ENCODE measurements around the gene PFKFB4.
A peak's percentile ranks its signal among the peaks of the same experiment; 100 is the strongest.

The PFKFB4 gene

DNA sequence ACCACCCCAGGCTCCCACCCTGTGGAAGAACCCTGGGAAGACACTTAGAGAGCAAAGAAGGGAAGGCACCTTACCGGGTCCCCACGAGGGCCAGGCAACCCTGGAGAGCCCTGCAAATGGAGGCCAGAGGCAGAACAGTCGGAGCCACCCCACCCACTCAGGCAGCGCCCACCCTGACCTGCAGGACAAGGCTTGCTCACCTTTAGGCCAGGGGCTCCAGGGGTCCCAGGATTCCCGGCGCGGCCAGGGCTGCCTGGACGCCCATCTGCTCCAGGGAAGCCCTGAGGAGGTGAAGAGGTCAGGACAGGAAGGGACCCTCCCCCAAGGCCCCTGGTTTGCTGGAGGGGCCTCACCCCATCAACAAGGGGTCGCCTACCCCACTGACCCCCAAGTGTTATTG is 28.2 kb upstream of the PFKFB4 start:
- DNase-seq (ENCODE audit: low spot score) = no peak

DNA sequence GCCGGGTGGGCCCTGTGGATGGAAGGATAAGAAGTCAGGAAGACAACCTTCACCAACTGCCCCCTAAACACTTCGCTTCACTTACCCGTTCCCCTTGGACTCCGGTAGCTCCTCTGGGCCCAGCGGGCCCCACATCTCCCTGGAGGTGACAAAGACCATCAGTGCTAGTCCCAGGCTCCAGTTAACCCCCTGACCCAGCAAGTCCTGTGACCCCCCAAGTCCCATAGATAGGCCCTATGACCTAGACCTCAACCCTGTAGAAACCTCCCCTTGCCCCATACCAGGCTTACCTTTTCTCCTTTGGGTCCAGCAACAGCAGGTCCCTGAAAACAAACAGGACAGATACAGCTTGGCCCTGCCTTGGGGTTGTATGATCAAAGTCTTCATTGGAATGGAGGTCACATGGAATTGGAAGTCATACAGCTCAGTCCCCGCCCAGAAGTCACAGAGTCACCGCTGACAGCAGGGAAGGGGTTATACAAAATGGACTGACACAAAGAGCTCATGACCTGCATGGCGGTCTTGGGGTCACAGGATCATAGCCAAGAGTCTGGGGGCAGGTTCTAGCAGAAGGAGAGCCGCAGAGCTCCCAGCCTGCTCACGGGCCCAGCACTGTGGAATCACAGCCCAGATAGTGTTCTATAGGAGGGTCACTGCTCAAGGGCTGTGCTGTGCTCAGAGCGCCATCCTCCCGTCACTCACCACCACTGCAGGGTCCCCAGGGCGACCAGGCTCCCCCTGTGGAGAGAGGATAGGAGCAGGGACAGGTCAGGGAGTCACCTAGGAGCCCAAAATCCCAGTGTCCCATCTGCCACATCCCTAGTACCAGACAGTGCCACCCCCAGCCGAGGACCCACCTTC is 25.2 kb upstream of the PFKFB4 start:
- no peak for DNase-seq (ENCODE audit: low spot score)

DNA sequence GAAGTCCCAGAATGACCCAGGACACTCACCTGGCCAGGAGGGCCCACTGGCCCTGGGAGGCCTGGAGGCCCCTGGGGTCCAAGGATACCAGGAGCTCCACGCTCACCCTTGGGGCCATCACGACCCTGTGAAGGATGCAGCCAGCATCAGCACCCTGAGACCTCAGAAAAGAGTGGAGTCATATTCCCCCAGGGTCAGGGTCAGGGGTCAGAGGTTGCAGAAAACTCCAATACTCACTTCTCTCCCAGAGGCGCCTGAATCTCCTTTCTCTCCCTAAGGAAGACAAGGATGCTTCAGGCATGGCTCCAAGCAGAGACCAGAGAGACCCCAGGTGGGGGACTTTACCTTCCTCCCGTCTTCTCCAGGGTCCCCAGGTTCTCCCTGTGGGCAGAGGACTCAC is 20.0 kb upstream of the PFKFB4 start:
- DNase-seq (ENCODE audit: low spot score) = no peak

DNA sequence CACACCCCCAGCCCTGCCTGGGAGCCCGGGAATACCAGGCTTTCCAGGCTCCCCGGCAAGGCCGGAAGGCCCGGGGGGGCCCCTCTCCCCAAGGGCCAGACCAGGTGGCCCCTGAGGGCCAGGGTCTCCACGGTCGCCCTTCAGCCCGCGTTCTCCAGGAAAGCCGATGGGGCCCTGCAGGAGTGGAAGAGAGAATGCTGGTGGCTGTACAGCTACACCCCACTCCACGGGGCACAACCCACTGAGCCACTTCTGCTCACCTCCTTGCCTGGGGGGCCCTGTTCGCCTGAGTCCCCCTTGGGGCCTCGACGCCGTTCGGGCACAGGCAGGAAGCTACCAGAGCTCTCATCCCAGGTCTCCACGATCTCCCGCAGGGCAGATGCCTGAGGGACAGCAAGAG is 18.8 kb upstream of the PFKFB4 start:
- no peak for DNase-seq (ENCODE audit: low spot score)

DNA sequence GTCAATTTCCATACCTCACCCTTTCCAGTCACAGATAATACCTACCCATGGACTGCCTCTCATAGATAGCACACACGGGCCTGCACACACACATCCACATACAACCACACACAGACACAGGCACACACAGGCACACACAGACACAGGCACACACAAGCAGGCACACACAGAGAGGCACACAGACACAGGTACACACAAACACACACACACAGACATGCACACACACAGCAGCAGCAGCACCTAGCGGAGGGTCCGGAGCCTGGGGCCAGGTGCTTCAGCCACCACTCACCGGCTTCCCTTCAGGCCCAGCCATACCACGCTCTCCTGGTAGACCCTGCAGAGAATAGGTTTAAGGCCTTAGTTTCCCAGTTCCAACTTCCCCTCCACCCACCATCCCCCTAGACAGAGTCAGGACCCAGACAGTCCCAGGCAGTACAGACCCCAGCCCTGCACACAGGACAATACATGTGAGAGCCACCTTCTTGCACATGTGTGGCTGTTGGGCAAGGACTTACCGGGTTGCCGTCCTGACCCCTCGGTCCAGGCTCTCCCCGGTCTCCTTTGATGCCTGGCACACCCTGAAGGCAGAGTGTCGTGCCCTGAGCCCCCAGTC is 17.5 kb upstream of the PFKFB4 start:
- no peak for DNase-seq (ENCODE audit: low spot score)

DNA sequence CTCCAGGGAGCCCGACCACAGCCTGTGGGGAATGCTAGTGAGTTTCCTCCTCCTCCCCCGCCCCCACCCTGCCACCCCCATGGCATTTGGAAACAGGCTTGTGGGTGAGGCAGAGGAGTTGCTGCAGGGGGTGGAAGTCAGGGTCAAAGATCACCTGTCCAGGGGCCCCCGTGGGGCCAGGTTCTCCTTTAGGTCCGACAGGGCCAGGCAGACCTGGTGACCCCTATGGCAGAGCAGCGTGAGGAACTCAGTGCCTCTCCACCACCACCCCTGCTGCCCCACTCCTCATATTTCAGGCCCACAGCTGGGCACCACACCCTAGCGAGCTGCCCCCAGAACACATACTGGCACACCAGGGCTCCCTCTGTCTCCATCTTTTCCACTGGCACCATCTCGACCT is 15.9 kb upstream of the PFKFB4 start:
- DNase-seq (ENCODE audit: low spot score) = no peak

DNA sequence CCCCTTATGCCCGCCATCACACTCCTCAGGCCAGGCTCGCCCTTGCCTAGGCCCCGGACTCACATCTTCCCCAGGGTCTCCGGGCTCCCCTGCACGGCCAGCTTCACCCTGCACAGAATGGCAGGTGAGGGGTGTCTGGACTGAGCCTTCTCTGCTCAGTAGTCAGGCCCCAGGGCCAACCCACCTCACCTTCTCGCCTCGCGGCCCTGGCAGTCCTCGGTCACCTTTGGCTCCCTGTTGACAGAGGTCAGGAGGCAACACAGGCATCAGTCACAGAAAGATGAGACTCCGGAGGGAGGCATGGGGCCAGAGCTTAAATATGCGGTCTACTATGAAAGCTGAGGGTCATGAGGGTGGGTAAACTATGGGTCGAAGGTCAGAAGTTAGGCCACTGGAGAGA is 15.3 kb upstream of the PFKFB4 start:
- no peak for DNase-seq (ENCODE audit: low spot score)

DNA sequence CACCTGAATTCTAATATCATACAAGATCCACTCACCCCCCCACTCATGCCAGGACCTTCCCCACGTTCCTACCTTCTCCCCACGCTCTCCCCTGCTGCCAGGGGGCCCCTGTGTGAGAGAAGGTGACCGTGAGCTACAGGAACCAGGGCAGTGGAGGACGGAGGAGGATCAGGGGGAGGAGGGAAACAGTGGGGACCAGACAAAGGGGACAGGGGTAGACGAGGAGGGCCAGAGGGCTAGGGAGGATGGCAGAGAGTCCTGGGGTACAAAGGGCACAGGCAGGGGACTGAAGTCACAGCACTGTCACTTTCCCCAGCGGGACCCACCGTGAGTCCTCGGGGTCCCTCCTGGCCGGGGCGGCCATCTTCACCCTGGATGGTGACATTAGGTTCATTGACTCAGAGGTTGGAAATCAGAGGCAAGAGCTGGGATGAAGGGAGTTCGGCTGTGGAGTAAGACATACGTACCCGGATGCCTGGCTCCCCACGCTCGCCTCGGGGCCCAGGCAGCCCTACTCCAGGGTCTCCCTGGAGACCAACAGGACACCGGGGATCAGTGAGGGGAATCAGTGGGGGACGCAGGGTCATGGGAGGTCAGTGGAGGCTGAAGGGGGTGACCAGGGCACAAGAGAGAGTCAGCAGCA is 13.3 kb upstream of the PFKFB4 start:
- DNase-seq (ENCODE audit: low spot score) = no peak

DNA sequence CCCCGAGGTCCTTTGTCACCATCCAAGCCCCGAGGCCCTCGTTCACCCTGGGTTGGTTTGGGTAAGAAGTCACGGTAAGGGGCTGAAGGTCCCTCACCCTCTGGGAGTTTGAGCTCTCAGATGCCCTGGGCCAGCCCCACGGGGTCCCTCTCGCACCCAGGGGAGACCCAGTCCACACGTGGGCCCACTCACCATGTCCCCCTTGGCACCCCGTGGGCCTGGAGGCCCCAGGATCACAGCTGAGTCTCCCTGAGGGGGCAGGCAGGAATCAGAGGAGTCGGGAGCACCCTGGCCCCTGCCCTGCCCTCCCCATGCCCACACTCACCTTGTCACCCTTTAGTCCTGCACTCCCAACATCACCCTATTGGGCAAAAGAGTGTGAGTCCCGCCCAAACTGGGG is 12.8 kb upstream of the PFKFB4 start:
- DNase-seq (ENCODE audit: low spot score) = no peak

DNA sequence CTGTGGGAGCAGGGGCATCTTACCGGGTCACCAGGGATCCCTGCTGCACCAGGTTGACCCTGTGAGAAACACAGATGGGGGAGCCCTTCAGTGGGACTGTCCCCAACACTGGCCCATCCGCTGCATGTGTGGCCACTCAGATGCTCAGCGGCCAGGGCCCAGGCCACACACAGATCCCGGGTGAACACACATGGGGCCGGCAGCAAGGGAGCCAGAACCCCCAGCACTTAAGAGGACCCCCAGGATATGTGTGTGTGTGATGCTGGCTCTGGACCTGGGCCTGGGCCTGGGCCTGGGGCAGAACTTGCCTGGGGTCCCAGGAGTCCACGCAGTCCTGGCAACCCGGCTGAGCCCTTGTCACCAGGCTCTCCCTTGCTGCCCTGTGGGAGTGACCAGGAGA is 11.9 kb upstream of the PFKFB4 start:
- no peak for DNase-seq (ENCODE audit: low spot score)

DNA sequence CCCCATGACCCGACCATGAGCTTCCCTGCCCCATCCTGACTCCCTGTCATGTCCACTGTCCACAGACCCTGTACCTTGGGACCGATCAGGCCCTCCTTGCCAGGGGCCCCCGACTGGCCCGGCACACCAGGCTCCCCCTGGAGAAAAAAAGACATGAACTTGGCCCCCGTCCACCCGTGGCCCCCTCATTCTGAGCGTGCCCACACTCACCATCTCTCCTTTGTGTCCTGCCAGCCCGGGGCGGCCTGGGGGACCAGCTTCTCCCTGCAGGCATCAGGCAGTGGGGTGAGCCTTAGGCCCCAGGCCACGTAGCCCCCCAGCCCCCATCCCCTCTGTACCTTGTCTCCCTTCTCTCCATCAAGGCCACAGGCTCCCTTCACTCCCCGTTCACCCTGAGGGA is 10.9 kb upstream of the PFKFB4 start:
- DNase-seq (ENCODE audit: low spot score) = no peak

DNA sequence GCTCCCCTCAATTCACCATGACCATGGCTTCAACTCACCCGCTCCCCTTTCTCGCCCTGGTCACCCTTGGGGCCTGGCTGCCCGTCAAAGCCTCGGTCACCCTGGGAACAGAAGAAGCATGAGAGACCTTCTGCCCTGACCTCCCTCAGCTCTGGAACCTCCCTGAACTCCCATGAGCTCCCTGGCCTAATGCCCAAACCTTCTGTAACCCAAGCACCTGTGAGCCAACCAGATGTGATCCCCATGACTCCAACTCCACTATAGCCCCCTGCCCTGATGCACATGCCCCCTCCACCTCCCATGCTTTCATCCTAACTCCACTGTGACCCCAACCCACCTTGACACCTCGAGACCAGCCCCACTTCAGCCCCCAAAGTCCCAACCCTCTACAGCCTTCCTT is 10.5 kb upstream of the PFKFB4 start:
- DNase-seq (ENCODE audit: low spot score) = no peak

DNA sequence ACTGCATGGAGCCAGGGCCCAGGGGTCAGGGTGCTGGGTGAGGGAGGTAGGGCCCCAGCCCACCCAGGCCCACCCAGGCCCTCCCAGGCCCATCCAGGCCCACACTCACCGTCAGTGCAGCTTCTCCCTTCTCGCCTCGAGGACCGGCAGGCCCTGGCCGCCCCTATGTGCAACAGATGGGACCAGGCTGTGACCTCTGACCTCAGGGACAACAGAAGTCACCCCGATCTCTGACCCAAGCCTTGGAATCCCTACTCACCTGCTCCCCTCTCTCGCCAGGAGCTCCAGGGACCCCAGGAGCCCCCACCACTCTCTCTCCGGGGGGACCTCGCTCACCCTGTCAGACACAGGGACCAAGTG is 9.8 kb upstream of the PFKFB4 start:
- no peak for DNase-seq (ENCODE audit: low spot score)

DNA sequence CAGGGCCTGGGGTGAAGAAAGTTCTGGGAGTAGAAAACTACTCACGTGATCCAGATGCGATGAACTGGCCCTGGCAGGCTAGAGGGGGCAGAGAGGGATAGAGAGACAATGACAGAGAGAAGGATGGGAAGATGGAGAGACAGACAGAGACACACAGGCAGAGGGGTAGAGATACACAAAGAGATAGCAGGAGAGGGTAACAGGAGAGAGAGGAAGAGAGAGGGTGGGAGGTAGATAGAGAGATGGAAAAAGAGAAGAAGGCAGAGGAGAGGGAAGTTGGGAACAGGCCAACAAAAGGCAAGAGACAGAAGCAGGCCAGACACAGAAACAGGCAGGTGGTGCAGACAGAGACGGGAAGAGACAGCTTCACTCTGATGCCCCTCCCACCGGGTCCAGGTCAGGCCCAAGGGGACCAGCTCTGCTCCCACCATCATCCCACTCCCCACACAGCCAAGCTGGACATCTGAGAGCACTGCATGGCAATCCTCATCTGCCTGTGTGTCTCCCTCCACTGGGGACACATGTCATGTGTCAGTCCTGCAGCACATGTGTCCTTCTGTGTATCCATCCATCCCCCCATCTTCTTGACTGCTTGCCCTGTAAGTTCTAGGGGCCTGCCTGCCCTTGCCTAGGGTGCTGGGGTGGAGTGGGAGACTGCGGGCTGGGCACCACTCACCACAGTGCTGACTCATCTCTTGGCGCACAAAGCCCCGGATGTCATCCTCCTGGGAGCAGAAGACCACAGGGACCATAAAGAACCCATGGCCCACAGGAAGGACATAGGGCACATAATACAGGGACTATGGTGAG is 9.2 kb upstream of the PFKFB4 start:
- DNase-seq (ENCODE audit: low spot score) = peak; percentile 90

DNA sequence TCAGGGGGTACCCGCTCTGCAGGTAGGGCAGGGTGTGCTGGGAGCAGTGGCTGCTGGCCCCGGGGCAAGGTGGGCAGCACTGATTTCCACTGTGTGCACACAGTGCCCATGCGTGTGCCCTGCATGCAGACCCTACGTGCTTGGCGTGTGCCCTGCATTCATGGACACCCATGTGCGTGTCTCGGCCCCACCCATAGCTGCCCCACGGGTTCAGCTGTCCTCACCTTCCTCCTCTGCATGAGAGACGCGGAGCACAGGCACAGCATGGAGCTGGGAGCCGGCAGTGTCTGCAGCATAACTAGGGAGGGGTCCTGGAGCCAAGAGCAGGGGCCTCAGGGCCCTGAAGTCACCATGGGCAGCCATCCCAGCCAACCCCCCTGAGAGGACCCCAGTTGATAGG is 8.6 kb upstream of the PFKFB4 start:
- no peak for DNase-seq (ENCODE audit: low spot score)

DNA sequence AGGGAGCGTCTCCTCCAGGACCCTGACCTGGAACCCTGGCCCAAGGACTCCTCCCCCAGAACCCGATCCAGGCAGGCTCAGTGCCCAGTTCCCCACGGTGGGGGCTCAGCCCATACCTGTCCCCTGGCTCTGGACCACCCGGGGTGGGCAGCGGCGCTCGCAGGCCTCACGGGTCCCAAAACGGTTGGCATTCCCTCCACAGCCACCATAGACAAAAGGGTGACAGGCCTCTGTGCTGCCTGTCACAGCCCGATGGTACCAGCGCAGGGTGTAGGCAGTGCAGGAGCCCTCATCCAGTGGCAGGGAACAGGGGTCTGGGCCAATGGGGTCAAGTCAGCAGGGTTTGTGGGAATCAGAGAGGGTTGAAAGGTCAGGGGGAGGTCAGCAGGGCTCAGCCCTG is 8.1 kb upstream of the PFKFB4 start:
- no peak for DNase-seq (ENCODE audit: low spot score)

DNA sequence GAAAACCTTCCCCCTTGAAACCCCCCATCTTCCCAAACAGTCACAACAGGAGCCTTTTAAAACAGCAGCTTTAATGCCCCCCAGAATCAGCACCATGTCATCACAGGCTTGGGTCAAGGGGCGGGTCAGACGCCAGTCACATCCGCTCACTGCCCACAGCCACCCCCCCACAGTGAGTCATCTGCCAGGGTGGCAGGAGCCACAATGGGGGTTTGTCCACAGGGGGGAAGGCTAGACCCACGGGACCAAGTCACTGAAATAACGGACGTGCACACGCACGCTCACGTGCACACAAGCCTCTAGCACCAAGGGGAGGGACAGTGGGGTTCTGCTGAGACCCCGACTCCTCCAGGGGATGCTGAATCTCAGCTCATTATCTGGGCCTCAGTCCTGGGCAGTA is 7.4 kb upstream of the PFKFB4 start:
- DNase-seq (ENCODE audit: low spot score) = peak; percentile 95

DNA sequence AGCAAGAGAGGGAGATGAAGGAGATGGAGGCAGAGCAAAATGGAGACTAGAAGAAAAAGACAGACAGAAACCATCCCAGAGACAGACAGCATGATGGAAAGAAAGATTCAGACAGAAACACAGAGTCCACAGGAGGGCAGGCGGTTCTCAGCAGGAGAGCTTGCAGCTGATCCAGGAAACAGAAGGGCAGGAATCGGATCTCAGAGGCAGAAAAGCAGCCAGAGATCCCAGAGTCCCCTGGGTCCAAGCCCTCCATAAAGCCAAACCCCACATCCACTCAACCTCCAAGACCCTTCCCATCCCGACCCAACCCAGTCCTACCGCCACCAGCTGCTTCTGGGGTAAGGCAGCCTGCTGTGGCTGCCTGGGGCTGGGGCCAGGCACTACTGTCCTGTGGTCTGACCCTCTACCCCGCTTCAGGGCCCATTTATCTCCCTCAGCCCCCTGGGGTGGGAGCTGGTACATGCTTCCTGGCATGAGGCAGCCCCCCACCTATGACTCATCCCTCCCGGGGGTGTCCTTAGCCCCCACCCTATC is 6.8 kb upstream of the PFKFB4 start, which contains the start of gene UCN2:
Gene UCN2, minus strand, starts transcription at position 400 of the 537 bp plus-strand sequence. CDS start 657 bp downstream, outside the sequence.
- DNase-seq (ENCODE audit: low spot score) = peak; percentile 28

DNA sequence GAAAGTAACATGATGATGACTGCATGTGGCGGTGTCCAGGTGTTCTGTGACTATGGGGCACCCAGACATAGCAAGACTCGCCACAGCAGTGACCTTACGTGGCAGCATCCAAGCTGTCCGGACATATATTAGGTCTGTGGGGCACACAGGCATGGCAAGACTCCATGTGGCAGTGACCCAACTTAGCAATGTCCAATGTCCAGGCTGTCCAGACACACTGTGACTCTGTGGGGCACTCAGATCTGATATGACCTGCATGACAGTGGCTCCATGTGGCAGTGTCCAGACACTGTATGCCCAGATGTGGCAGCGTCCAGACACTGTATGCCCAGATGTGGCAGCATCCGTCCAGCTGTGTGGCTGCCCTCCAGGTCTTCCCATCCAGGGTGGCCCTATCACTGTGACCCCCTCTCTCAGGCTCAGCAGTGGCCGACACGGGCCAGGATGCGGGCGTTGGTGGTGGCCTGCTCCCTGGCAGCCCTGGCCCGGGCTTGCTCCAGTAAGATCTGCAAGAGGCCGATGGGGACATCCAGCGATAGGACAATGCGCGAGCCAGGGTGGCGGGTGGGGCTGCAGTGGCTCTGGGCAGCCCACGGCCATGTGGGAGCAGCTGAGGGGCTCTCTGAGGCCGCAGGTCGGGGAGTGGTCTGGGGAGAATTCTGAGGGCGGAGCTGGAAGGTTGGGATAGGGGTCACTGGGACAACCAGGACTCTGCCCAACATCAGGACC is 5.9 kb upstream of the PFKFB4 start:
- no peak for DNase-seq (ENCODE audit: low spot score)

DNA sequence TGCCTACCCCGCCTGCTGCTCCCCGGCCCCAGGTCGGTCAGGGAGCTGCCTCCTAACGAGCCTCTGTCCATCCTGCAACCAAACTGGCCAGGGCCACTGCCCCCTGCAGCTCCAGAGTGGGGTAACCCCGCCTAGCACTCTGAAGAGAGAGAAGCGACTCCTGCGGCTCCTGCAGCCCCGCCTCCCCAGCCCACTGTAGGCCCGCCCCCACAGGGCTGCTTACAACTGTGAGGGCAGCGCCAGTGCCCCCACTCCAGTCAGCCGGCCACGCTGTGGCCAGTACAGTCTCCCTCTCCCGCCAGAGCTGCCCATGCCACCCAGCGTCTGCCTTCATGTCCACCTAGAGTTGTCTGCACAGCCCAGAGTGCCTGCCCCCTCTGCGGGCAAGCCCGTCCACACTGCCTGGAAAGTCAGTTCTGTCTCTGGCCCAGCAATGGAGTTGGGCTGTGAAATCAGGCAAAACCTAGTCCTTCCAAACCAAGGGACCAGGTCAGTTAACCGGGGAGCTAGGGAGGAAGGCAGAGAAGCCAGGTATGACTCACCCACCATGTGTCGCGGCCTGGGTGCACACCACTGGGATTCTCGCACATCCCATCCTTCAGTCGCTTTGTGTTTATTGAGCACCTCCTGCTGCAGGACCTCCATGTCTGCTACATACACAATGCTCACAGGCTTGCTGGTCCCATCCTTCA is 4.6 kb upstream of the PFKFB4 start:
- peak; percentile 67 for DNase-seq (ENCODE audit: low spot score)

DNA sequence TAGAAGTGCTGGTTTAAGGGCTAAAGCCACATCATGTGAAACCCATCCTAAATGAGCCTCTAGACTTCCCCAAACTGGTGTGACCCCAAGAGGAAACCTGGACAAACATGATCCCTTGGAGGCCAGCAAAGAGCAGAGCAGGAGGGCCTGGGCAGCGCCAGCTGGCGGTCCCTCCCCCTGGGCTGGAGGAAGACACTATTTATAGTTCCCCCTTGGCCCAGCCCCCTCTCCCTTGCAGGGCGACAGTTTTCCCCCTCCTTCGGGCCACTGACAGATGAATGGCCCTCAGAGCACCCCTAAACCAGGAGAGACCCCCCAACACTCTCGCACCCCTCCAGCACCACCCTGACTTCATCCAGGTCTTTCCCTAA is 4.0 kb upstream of the PFKFB4 start:
- no peak for DNase-seq (ENCODE audit: low spot score)
